GM23338 (cell line): Measurements from ENCODE around the gene WWOX. TPM values are rescaled to one million over a fixed set of nuclear protein-coding genes. Genes with fewer than 3 reads are reported as not detected.

ENCODE experiments used
- ATAC-seq: fragments of 200-7000 bp; cut with Tn5 transposase; 3 replicates; pipeline ENCODE4 v1.9.1; 2020
- DNase-seq: peaks from one replicate; pipeline ENCODE4 v3.0.0-alpha.2; 2015; ENCODE audit warnings: low spot score
- H2AFZ ChIP-seq: fragments of 200-600 bp; sonication (generic); 2 replicates; pipeline ENCODE4 v1.8.0; 2016; ENCODE audit warnings: antibody characterized with exemption, mild to moderate bottlenecking, moderate library complexity
- H3F3A ChIP-seq: fragments of 200-600 bp; sonication (generic); replicated peaks from 2 replicates; pipeline ENCODE4 v1.8.0; 2017; ENCODE audit warnings: antibody characterized with exemption, mixed run types, low read depth
- H3K27ac ChIP-seq: fragments of 200-600 bp; sonication (generic); 2 replicates; pipeline ENCODE4 v1.6.1; 2016; ENCODE audit warnings: low read depth
- H3K27me3 ChIP-seq: fragments of 200-600 bp; sonication (generic); 2 replicates; pipeline ENCODE4 v1.8.0; 2016; ENCODE audit warnings: mild to moderate bottlenecking, mixed run types, moderate library complexity; ENCODE audit not compliant: insufficient read depth
- H3K36me3 ChIP-seq: fragments of 200-600 bp; sonication (generic); 2 replicates; pipeline ENCODE4 v1.8.0; 2016; ENCODE audit warnings: mild to moderate bottlenecking; ENCODE audit not compliant: insufficient read depth
- H3K4me1 ChIP-seq: fragments of 200-600 bp; sonication (generic); 2 replicates; pipeline ENCODE4 v1.8.0; 2016; ENCODE audit warnings: mild to moderate bottlenecking, moderate library complexity; ENCODE audit not compliant: insufficient read depth
- H3K4me2 ChIP-seq: fragments of 200-600 bp; sonication (generic); 2 replicates; pipeline ENCODE4 v1.7.1; 2017; ENCODE audit warnings: mixed run types
- H3K4me3 ChIP-seq: fragments of 200-600 bp; sonication (generic); 2 replicates; pipeline ENCODE4 v1.6.1; 2016; ENCODE audit warnings: mixed run types
- H3K79me2 ChIP-seq: fragments of 200-600 bp; sonication (generic); replicated peaks from 2 replicates; pipeline ENCODE4 v1.8.0; 2017; ENCODE audit warnings: mild to moderate bottlenecking; ENCODE audit not compliant: insufficient read depth
- H3K9me2 ChIP-seq: fragments of 200-600 bp; sonication (generic); 2 replicates; pipeline ENCODE4 v1.8.0; 2017; ENCODE audit not compliant: insufficient read depth
- H4K20me1 ChIP-seq: fragments of 200-600 bp; sonication (generic); replicated peaks from 2 replicates; pipeline ENCODE4 v1.8.0; 2017; ENCODE audit warnings: mild to moderate bottlenecking; ENCODE audit not compliant: insufficient read depth
- H3K27ac Mint-ChIP-seq: 2 replicates; pipeline ENCODE4 v1.8.0; 2020; ENCODE audit warnings: inconsistent platforms, mild to moderate bottlenecking, moderate library complexity, mixed read lengths
- H3K27me3 Mint-ChIP-seq: 3 replicates; pipeline ENCODE4 v1.8.0; 2022; ENCODE audit warnings: low read depth, mild to moderate bottlenecking, moderate library complexity, mixed read lengths, inconsistent platforms; ENCODE audit not compliant: insufficient read depth, poor library complexity
- H3K36me3 Mint-ChIP-seq: 3 replicates; pipeline ENCODE4 v1.8.0; 2021; ENCODE audit warnings: low read depth, mild to moderate bottlenecking, inconsistent platforms, moderate library complexity, mixed read lengths
- H3K4me1 Mint-ChIP-seq: 3 replicates; pipeline ENCODE4 v1.8.0; 2020; ENCODE audit warnings: mild to moderate bottlenecking, inconsistent platforms, mixed read lengths
- H3K4me3 Mint-ChIP-seq: 3 replicates; pipeline ENCODE4 v1.8.0; 2021; ENCODE audit warnings: moderate library complexity, mild to moderate bottlenecking, inconsistent platforms, mixed read lengths
- H3K9me3 Mint-ChIP-seq: 3 replicates; pipeline ENCODE4 v1.8.0; 2020; ENCODE audit warnings: moderate library complexity, mild to moderate bottlenecking, inconsistent platforms, mixed read lengths
- CREB1 ChIP-seq: fragments of 250-450 bp; sonication (Bioruptor Pico); IDR thresholded peaks from 2 replicates; pipeline ENCODE4 v1.5.0; 2020; ENCODE audit warnings: low read depth, mild to moderate bottlenecking, moderate library complexity
- CTCF ChIP-seq, 2 experiments: fragments of 200-600 bp in 1 of 2; sonication (generic) in 1 of 2; conservative IDR thresholded peaks; 2 replicates each; pipeline versions ENCODE4 v1.5.1 to v1.6.1; 2016 to 2017; ENCODE audit warnings: antibody characterized with exemption in 2 of 2, low read depth in 2 of 2, mild to moderate bottlenecking in 2 of 2, moderate library complexity in 1 of 2
- ETS1 ChIP-seq: IDR thresholded peaks from 2 replicates; pipeline ENCODE4 v1.6.1; 2016; ENCODE audit warnings: antibody characterized with exemption
- EZH2 ChIP-seq: fragments of 200-600 bp; sonication (generic); IDR thresholded peaks from one replicate; pipeline ENCODE4 v1.8.0; 2017; ENCODE audit warnings: antibody characterized with exemption, mild to moderate bottlenecking, low read depth; ENCODE audit not compliant: unreplicated experiment
- EZH2phosphoT487 ChIP-seq: fragments of 200-600 bp; sonication (generic); IDR thresholded peaks from one replicate; pipeline ENCODE4 v1.8.1; 2018; ENCODE audit warnings: antibody characterized with exemption; ENCODE audit not compliant: unreplicated experiment
- JUNB ChIP-seq: IDR thresholded peaks from one replicate; pipeline ENCODE4 v1.6.1; 2016; ENCODE audit warnings: antibody characterized with exemption; ENCODE audit not compliant: unreplicated experiment
- NANOG ChIP-seq: IDR thresholded peaks from 2 replicates; pipeline ENCODE4 v1.6.1; 2016; ENCODE audit warnings: antibody characterized with exemption, borderline replicate concordance
- POLR2AphosphoS5 ChIP-seq: IDR thresholded peaks from 2 replicates; pipeline ENCODE4 v1.6.1; 2016; ENCODE audit warnings: antibody characterized with exemption, low read depth
- STAT1 ChIP-seq: IDR thresholded peaks from one replicate; pipeline ENCODE4 v1.6.1; 2016; ENCODE audit warnings: antibody characterized with exemption; ENCODE audit not compliant: unreplicated experiment
- ZNF114 ChIP-seq: fragments of 250-450 bp; sonication (Bioruptor Pico); IDR thresholded peaks from 2 replicates; pipeline ENCODE4 v1.5.0; 2020; ENCODE audit warnings: mild to moderate bottlenecking, moderate library complexity
- ZNF331 ChIP-seq: fragments of 250-450 bp; sonication (Bioruptor Pico); IDR thresholded peaks from 2 replicates; pipeline ENCODE4 v1.5.0; 2020; ENCODE audit warnings: low read depth, mild to moderate bottlenecking, moderate library complexity
- polyA plus RNA-seq: library from polyadenylated mRNA; unstranded; fragments of >200 nt; fragmentation: Nextera tagmentation; extraction: Ambion mirVana; gene quantifications from 2 replicates; pipeline ENCODE4 v1.2.1, GENCODE V29; 2016
- total RNA-seq: library from RNA; depleted of rRNA; stranded (reverse); fragments of >200 nt; shearing (Covaris generic); gene quantifications from 2 replicates; pipeline ENCODE4 v1.2.3, GENCODE V29; 2014

The WWOX gene
- total and polyA plus RNA-seq, 2 experiments from 2014 or later, result 10.0 to 19.3 TPM

GRCh38 chr16:78113258-78113657 lies 13.8 kb downstream of the WWOX start:
- Histone ChIP-seq H3F3A (no peaks in the 10 kb centered on the region), H3K27me3 (no peaks in the 10 kb centered on the region), H3K79me2 (no peaks in the 10 kb centered on the region), H3K4me2 (no peak overlapping the region), H4K20me1 (0 out of 2 replicates have a peak, but pooled peaks cover 4% of the 10 kb centered on the region), H3K9me2 (no peaks in the 10 kb centered on the region), H3K4me1 (no peaks in the 10 kb centered on the region), H3K36me3 (no peaks in the 10 kb centered on the region; the same call in 1 of the 2 replicates), H3K4me3 (no peak overlapping the region), H3K27ac (no peak overlapping the region), H2AFZ (no peak overlapping the region)
- peaks cover 13% of the 10 kb centered on the region for H3K36me3 Mint-ChIP-seq
- H3K9me3 Mint-ChIP-seq, result no peaks in the 10 kb centered on the region
- no peak overlapping the region for H3K27ac Mint-ChIP-seq
- DNase-seq (no peak), ATAC-seq (no peak)
- H3K4me1 Mint-ChIP-seq, result no peaks in the 10 kb centered on the region
- H3K27me3 Mint-ChIP-seq, result peaks cover 3% of the 10 kb centered on the region
- H3K4me3 Mint-ChIP-seq, result no peak overlapping the region
- no peak for TF ChIP-seq ETS1
- no peak for TF ChIP-seq CREB1 (CRISPR knock-in tag)
- TF ChIP-seq EZH2, result no peak
- no peak for TF ChIP-seq CTCF (conservative IDR thresholded peaks at IDR 0.05; ENCODE audit: low read depth in 2 of 2)
- TF ChIP-seq NANOG, result no peak

DNA sequence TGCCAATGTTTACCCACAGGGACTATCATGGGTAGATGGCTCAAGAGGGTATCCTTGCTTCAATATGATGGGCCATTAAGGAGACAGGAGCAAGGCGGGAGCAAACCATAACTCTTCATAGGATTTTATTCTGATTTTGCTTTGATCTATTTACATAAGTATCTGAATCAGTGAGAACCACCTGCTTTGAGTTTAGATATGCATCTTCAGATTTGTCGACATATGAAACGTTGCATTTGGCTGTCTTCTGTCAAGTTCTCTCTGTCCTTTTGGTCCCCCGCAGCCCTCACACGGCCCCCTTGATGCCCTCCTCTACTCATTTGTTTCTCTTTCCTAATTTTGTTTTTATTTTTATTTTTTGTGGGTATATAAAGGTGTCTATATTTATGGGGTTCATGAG lies 16.2 kb downstream of the WWOX start:
- TF ChIP-seq JUNB, result no peak
- no peak for TF ChIP-seq POLR2AphosphoS5
- no peak for TF ChIP-seq EZH2phosphoT487
- no peak for TF ChIP-seq EZH2
- TF ChIP-seq ETS1, result no peak
- TF ChIP-seq ZNF114 (CRISPR knock-in tag), result no peak
- TF ChIP-seq CREB1 (CRISPR knock-in tag), result no peak
- no peak for TF ChIP-seq NANOG
- no peak for TF ChIP-seq STAT1
- TF ChIP-seq ZNF331 (CRISPR knock-in tag), result no peak
- Histone ChIP-seq H3K79me2 (no peaks in the 10 kb centered on the region), H2AFZ (no peak overlapping the region), H3K4me1 (no peaks in the 10 kb centered on the region), H3K27me3 (no peaks in the 10 kb centered on the region), H4K20me1 (0 out of 2 replicates have a peak, but pooled peaks cover 2% of the 10 kb centered on the region), H3K36me3 (no peaks in the 10 kb centered on the region; the same call in 1 of the 2 replicates), H3K27ac (no peak overlapping the region), H3K4me3 (no peak overlapping the region), H3F3A (no peaks in the 10 kb centered on the region), H3K4me2 (no peak overlapping the region), H3K9me2 (no peaks in the 10 kb centered on the region)
- Mint-ChIP-seq H3K27ac (no peak overlapping the region), H3K4me1 (no peaks in the 10 kb centered on the region), H3K36me3 (peaks cover 21% of the 10 kb centered on the region; the same call in 2 of the 3 replicates), H3K9me3 (no peaks in the 10 kb centered on the region), H3K4me3 (no peak overlapping the region), H3K27me3 (peaks cover under 1% of the 10 kb centered on the region)
- ATAC-seq (no peak), DNase-seq (no peak)
